B cell (primary cell): ENCODE results near the gene SYT13. TPM values are rescaled to one million over a fixed set of nuclear protein-coding genes. Genes with fewer than 3 reads are reported as not detected.

Experiments used
- ATAC-seq: fragments of 200-7000 bp; cut with Tn5 transposase; one replicate; pipeline ENCODE4 v1.10.0; 2021; ENCODE audit warnings: low read depth, mild to moderate bottlenecking, moderate number of reproducible peaks, moderate library complexity
- CTCF ChIA-PET: fragments of 350-600 bp; sonication (Branson Sonifier 250); formaldehyde crosslinking; loops from one replicate; lab custom pipeline; 2021; ENCODE audit warnings: antibody characterized with exemption, inconsistent platforms; lab: Charles Lee
- POLR2A ChIA-PET: fragments of 350-600 bp; sonication (Branson Sonifier 250); formaldehyde crosslinking; loops from one replicate; lab custom pipeline; 2021; ENCODE audit warnings: antibody characterized with exemption; lab: Charles Lee
- DNase-seq: peaks from one replicate; pipeline ENCODE4 v3.0.0; 2013
- H2AFZ ChIP-seq: 2 replicates; pipeline ENCODE4 v1.6.1; 2012; ENCODE audit warnings: mild to moderate bottlenecking, low read depth, low read length; ENCODE audit not compliant: insufficient read depth, poor library complexity, severe bottlenecking
- H3K27ac ChIP-seq, 2 donors: 1 replicate in 1 of 2; 2 replicates in 1 of 2; pipeline ENCODE4 v1.5.1; 2012 to 2013; ENCODE audit warnings: low read length in 2 of 2, mild to moderate bottlenecking in 2 of 2, moderate library complexity in 1 of 2
- H3K27me3 ChIP-seq, 4 experiments: fragments of 200-600 bp in 1 of 4; sonication (generic) in 1 of 4; replicated peaks in 1 of 4; 1 replicate in 2 of 4; 2 replicates in 2 of 4; pipeline versions ENCODE4 v1.6.1 to v1.7.0; 2013 to 2016; ENCODE audit warnings: low read length in 3 of 4, mild to moderate bottlenecking in 2 of 4, mixed read lengths in 1 of 4, moderate library complexity in 1 of 4; ENCODE audit not compliant: insufficient read depth in 4 of 4, control insufficient read depth in 3 of 4; ENCODE audit errors: control extremely low read depth in 1 of 4
- H3K36me3 ChIP-seq, 2 experiments: replicated peaks in 1 of 2; 1 replicate in 1 of 2; 2 replicates in 1 of 2; pipeline versions ENCODE4 v1.6.1 to v1.7.1; 2013; ENCODE audit warnings: low read length in 1 of 2; ENCODE audit not compliant: insufficient read depth in 2 of 2, control insufficient read depth in 1 of 2; ENCODE audit errors: control extremely low read depth in 1 of 2, extremely low read depth in 1 of 2
- H3K4me1 ChIP-seq, 2 donors: fragments of 200-600 bp in 1 of 2; sonication (generic) in 1 of 2; 1 replicate in 1 of 2; 2 replicates in 1 of 2; pipeline versions ENCODE4 v1.5.1 to v1.6.1; 2013 to 2017; ENCODE audit warnings: low read length in 2 of 2; ENCODE audit not compliant: control insufficient read depth in 2 of 2, insufficient read depth in 2 of 2
- H3K4me2 ChIP-seq: replicated peaks from 2 replicates; pipeline ENCODE3; 2012; ENCODE audit warnings: mild to moderate bottlenecking, low read depth, low read length; ENCODE audit not compliant: poor library complexity, severe bottlenecking
- H3K4me3 ChIP-seq, 5 experiments: fragments of 200-600 bp in 1 of 5; sonication (generic) in 1 of 5; 1 replicate in 3 of 5; 2 replicates in 2 of 5; pipeline versions ENCODE4 v1.5.1 to v1.7.0; 2011 to 2016; ENCODE audit warnings: low read length in 4 of 5, mild to moderate bottlenecking in 4 of 5, low read depth in 2 of 5, control low read depth in 1 of 5, moderate library complexity in 1 of 5; ENCODE audit not compliant: insufficient read depth in 1 of 5; ENCODE audit errors: control extremely low read depth in 1 of 5, extremely low read depth in 1 of 5
- H3K79me2 ChIP-seq: fragments of 200-600 bp; sonication (generic); one replicate; pipeline ENCODE4 v1.6.0; 2016; ENCODE audit warnings: low read length; ENCODE audit not compliant: control insufficient read depth, insufficient read depth
- H3K9ac ChIP-seq: fragments of 200-600 bp; sonication (generic); 2 replicates; pipeline ENCODE4 v1.6.1; 2017; ENCODE audit warnings: mild to moderate bottlenecking, low read length, moderate library complexity
- H3K9me3 ChIP-seq, 3 donors: one replicate each; pipeline versions ENCODE4 v1.6.1 to v1.7.1; 2013; ENCODE audit warnings: low read length in 2 of 3; ENCODE audit not compliant: control insufficient read depth in 2 of 3, insufficient read depth in 1 of 3; ENCODE audit errors: control extremely low read depth in 1 of 3
- H4K20me1 ChIP-seq: 2 replicates; pipeline ENCODE4 v1.6.0; 2012; ENCODE audit warnings: mild to moderate bottlenecking, low read length; ENCODE audit not compliant: insufficient read depth, control insufficient read depth, poor library complexity, severe bottlenecking
- H3K27ac Mint-ChIP-seq: one replicate; pipeline ENCODE4 v1.8.0; 2021; ENCODE audit warnings: mixed read lengths
- H3K27me3 Mint-ChIP-seq: one replicate; pipeline ENCODE4 v1.8.0; 2021; ENCODE audit warnings: mixed read lengths
- H3K4me1 Mint-ChIP-seq: one replicate; pipeline ENCODE4 v1.8.0; 2021; ENCODE audit warnings: mixed read lengths
- H3K4me3 Mint-ChIP-seq: one replicate; pipeline ENCODE4 v1.8.0; 2021; ENCODE audit warnings: mixed read lengths
- H3K9me3 Mint-ChIP-seq: one replicate; pipeline ENCODE4 v1.8.0; 2022; ENCODE audit warnings: mixed read lengths; ENCODE audit not compliant: insufficient read depth
- CTCF ChIP-seq: fragments of 200-600 bp; IDR thresholded peaks from one replicate; pipeline ENCODE4 v1.8.0; 2022; ENCODE audit warnings: antibody characterized with exemption, mild to moderate bottlenecking
- EZH2 ChIP-seq: IDR thresholded peaks from 2 replicates; pipeline ENCODE4 v1.6.1; 2012; ENCODE audit warnings: borderline replicate concordance, low read depth, mild to moderate bottlenecking, moderate library complexity, low read length; ENCODE audit not compliant: insufficient read depth, poor library complexity, severe bottlenecking
- WGBS: methylation state at CpG from one replicate; pipeline ENCODE4 v1.1.5; 2013; ENCODE audit warnings: missing lambda C conversion rate; ENCODE audit not compliant: insufficient coverage; 5-methylcytosine and 5-hydroxymethylcytosine counted together
- intact Hi-C: fragments of 100-400 bp; cut with micrococcal nuclease; formaldehyde crosslinking; loops from one replicate; pipeline ENCODE4 v1.10.0; 2022
- polyA plus RNA-seq: library from polyadenylated mRNA; depleted of rRNA; stranded (reverse); fragments of >200 nt; gene quantifications from 2 replicates; pipeline ENCODE4 v1.2.3, GENCODE V29; 2012
- total RNA-seq, 2 donors: library from RNA; stranded (reverse); fragments of 120-200 nt in 1 of 2; gene quantifications; 1 replicate in 1 of 2; 2 replicates in 1 of 2; pipeline versions ENCODE4 v1.2.3 to v1.2.4, GENCODE V29; 2013 to 2022

SYT13 gene
- total and polyA plus RNA-seq, 2 donors (not counting 1 experiment from before 2014, with no cell fraction given), result not detected

GRCh38 chr11:45321031-45321595, 35.0 kb upstream of the SYT13 start:
- Histone ChIP-seq H3K27ac (no peak overlapping the region), H3K79me2 (no peaks in the 10 kb centered on the region), H3K4me3 (no peak overlapping the region), H3K4me2 (no peak overlapping the region), H3K27me3 (peaks cover 0 to 19% (median 1%) of the 10 kb centered on the region in 4 experiments), H3K9me3 (peaks cover 0 to 1% (median 0%) of the 10 kb centered on the region in 3 donors), H3K4me1 (no peaks in the 10 kb centered on the region), H2AFZ (no peak overlapping the region), H3K36me3 (no peaks in the 10 kb centered on the region), H3K9ac (no peak overlapping the region), H4K20me1 (no peaks in the 10 kb centered on the region)
- DNase-seq, result no peak
- 82% methylated on average over 7 of the region's 7 CpGs for WGBS
- ATAC-seq, result no peak
- CTCF ChIA-PET, result no interaction called here
- Mint-ChIP-seq H3K27ac (no peak overlapping the region), H3K27me3 (peaks cover 47% of the 10 kb centered on the region), H3K9me3 (no peaks in the 10 kb centered on the region), H3K4me1 (no peaks in the 10 kb centered on the region), H3K4me3 (no peak overlapping the region)
- intact Hi-C loops, result no loop called here
- TF ChIP-seq CTCF (no peak), EZH2 (no peak)
- POLR2A ChIA-PET, result no interaction called here

GRCh38 chr11:45320371-45320770, 34.2 kb upstream of the SYT13 start:
- no peak overlapping the region for H3K4me3 ChIP-seq
- no peak for TF ChIP-seq EZH2
- TF ChIP-seq CTCF, result no peak
- H3K4me2 ChIP-seq, result no peak overlapping the region
- no peaks in the 10 kb centered on the region for H3K4me1 ChIP-seq
- no peaks in the 10 kb centered on the region for H3K9me3 ChIP-seq
- no peaks in the 10 kb centered on the region for H3K9me3 Mint-ChIP-seq
- no peak overlapping the region for H3K9ac ChIP-seq
- peaks cover 41% of the 10 kb centered on the region for H3K27me3 Mint-ChIP-seq
- DNase-seq (no peak), ATAC-seq (no peak)
- no peaks in the 10 kb centered on the region for H3K4me1 Mint-ChIP-seq
- no peak overlapping the region for H3K4me3 Mint-ChIP-seq
- ChIA-PET POLR2A (no interaction called here), CTCF (interaction anchor here (0.6 to 1.4 kb wide), 3 partner anchors 69 to 384 kb away, joined by 4 to 5 read pairs (median 5); no protein-coding TSS in a partner anchor)
- H3K79me2 ChIP-seq, result no peaks in the 10 kb centered on the region
- intact Hi-C loops, result no loop called here
- peaks cover 0 to 19% (median 1%) of the 10 kb centered on the region in 4 experiments for H3K27me3 ChIP-seq
- no peaks in the 10 kb centered on the region for H4K20me1 ChIP-seq
- H3K36me3 ChIP-seq, result no peaks in the 10 kb centered on the region
- no peak overlapping the region for H3K27ac Mint-ChIP-seq
- no peak overlapping the region for H3K27ac ChIP-seq
- 46% methylated on average over 4 of the region's 4 CpGs for WGBS
- H2AFZ ChIP-seq, result no peak overlapping the region
